HepG2 (cell line): ENCODE measurements around the gene OR2B2. TPM values are rescaled to one million over a fixed set of nuclear protein-coding genes. Genes with fewer than 3 reads are reported as not detected.

Source experiments
- ARID3A ChIP-seq: IDR thresholded peaks from 2 replicates; pipeline ENCODE4 v1.6.1; 2012; ENCODE audit warnings: low read depth, low read length, improper control_type of control experiment
- HNF4A ChIP-seq: sonication (generic); formaldehyde crosslinking; IDR thresholded peaks from 2 replicates; pipeline ENCODE4 v1.4.0; 2020; ENCODE audit warnings: missing genetic modification reagents
- KDM2A ChIP-seq: sonication (generic); formaldehyde crosslinking; IDR thresholded peaks from 2 replicates; pipeline ENCODE4 v1.4.0; 2020; ENCODE audit warnings: low read depth, missing genetic modification reagents, borderline replicate concordance
- PAXIP1 ChIP-seq: sonication (generic); formaldehyde crosslinking; conservative IDR thresholded peaks from 2 replicates; pipeline ENCODE4 v1.4.0; 2020; ENCODE audit warnings: mild to moderate bottlenecking, missing genetic modification reagents, moderate library complexity
- PLRG1 ChIP-seq: fragments of 450-650 bp; conservative IDR thresholded peaks from 2 replicates; pipeline ENCODE4 v1.6.1; 2016
- SMAD1 ChIP-seq: sonication (generic); formaldehyde crosslinking; IDR thresholded peaks from 2 replicates; pipeline ENCODE4 v1.4.0; 2020; ENCODE audit warnings: missing genetic modification reagents, low read depth, mild to moderate bottlenecking, borderline replicate concordance
- SRF ChIP-seq: IDR thresholded peaks from 2 replicates; pipeline ENCODE4 v1.6.1; 2011; ENCODE audit warnings: mild to moderate bottlenecking, low read depth, low read length, moderate library complexity
- ZFP37 ChIP-seq: sonication (generic); formaldehyde crosslinking; IDR thresholded peaks from 2 replicates; pipeline ENCODE4 v1.4.0; 2020; ENCODE audit warnings: missing genetic modification reagents, borderline replicate concordance
- ZNF12 ChIP-seq: sonication (generic); formaldehyde crosslinking; IDR thresholded peaks from 2 replicates; pipeline ENCODE4 v1.5.0; 2020; ENCODE audit warnings: missing genetic modification reagents
- ZNF44 ChIP-seq: sonication (generic); formaldehyde crosslinking; IDR thresholded peaks from 2 replicates; pipeline ENCODE4 v1.5.1; 2020; ENCODE audit warnings: mild to moderate bottlenecking, missing genetic modification reagents
- ZNF550 ChIP-seq: sonication (generic); formaldehyde crosslinking; IDR thresholded peaks from 2 replicates; pipeline ENCODE4 v1.4.0; 2020; ENCODE audit warnings: mild to moderate bottlenecking, missing genetic modification reagents, borderline replicate concordance
- ZNF605 ChIP-seq: sonication (generic); formaldehyde crosslinking; IDR thresholded peaks from 2 replicates; pipeline ENCODE4 v1.8.0; 2022; ENCODE audit warnings: mild to moderate bottlenecking, missing genetic modification reagents
- polyA plus RNA-seq, 8 experiments: library from polyadenylated mRNA; depleted of rRNA in 3 of 8; stranded (reverse) in 7 of 8; unstranded in 1 of 8; fragments of >200 nt; fragmentation: Illumina TruSeq in 4 of 8; extraction: Trizol in 4 of 8; gene quantifications; 2 replicates each; pipeline versions ENCODE4 v1.2.1 to v1.2.3, GENCODE V29; 2011 to 2016; ENCODE audit warnings: low read depth in 4 of 8, missing spikeins in 1 of 8, mixed read lengths in 1 of 8; ENCODE audit not compliant: insufficient read depth in 1 of 8
- total RNA-seq, 5 experiments: library from RNA; depleted of rRNA; stranded (reverse); fragments of >200 nt; fragmentation: Illumina TruSeq; extraction: Trizol; gene quantifications; 2 replicates each; pipeline ENCODE4 v1.2.3, GENCODE V29; 2016; ENCODE audit warnings: low read depth in 1 of 5
- TF ChIP-seq, protein P1 (sequence below): sonication (generic); formaldehyde crosslinking; IDR thresholded peaks from 2 replicates; pipeline ENCODE4 v1.4.0; 2020; ENCODE audit warnings: missing genetic modification reagents

Gene OR2B2
- total and polyA plus RNA-seq, 2 of the 13 experiments (the other 11 are each of a cell fraction or from before 2014, with no cell fraction given) = not detected

GRCh38 chr6:27902335-27903314 is 9.6 kb downstream of the OR2B2 start (continued):
- no peak; the same call in 1 of the 2 replicates for TF ChIP-seq SMAD1 (CRISPR knock-in tag)
- peak; percentile 70 for TF ChIP-seq ARID3A
- TF ChIP-seq, protein P1, sequence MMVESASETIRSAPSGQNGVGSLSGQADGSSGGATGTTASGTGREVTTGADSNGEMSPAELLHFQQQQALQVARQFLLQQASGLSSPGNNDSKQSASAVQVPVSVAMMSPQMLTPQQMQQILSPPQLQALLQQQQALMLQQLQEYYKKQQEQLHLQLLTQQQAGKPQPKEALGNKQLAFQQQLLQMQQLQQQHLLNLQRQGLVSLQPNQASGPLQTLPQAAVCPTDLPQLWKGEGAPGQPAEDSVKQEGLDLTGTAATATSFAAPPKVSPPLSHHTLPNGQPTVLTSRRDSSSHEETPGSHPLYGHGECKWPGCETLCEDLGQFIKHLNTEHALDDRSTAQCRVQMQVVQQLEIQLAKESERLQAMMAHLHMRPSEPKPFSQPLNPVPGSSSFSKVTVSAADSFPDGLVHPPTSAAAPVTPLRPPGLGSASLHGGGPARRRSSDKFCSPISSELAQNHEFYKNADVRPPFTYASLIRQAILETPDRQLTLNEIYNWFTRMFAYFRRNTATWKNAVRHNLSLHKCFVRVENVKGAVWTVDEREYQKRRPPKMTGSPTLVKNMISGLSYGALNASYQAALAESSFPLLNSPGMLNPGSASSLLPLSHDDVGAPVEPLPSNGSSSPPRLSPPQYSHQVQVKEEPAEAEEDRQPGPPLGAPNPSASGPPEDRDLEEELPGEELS (CRISPR knock-in tag) = peak; percentile 24
- TF ChIP-seq KDM2A (CRISPR knock-in tag) = peak; percentile 88
- TF ChIP-seq ZNF12 (CRISPR knock-in tag) = 0 out of 2 replicates have a peak, but pooled peaks have one; percentile 20
- peak; percentile 62; the same call in 1 of the 2 replicates for TF ChIP-seq ZNF44 (CRISPR knock-in tag)
- TF ChIP-seq SRF = peak; percentile 42; the same call in 1 of the 2 replicates
- no peak for TF ChIP-seq ZNF550
- peak; percentile 94 for TF ChIP-seq ZNF605 (CRISPR knock-in tag)
- no peak for TF ChIP-seq PLRG1
- TF ChIP-seq PAXIP1 (CRISPR knock-in tag) = no peak
- TF ChIP-seq ZFP37 (CRISPR knock-in tag) = no peak; the same call in 1 of the 2 replicates
- TF ChIP-seq HNF4A (CRISPR knock-in tag) = no peak
